Measurements from ENCODE around the gene FILIP1L. TPM values are rescaled to one million over a fixed set of nuclear protein-coding genes. Genes with fewer than 3 reads are reported as not detected.

Gene FILIP1L
- total RNA-seq, 1 donor from 2014 or later, result 19.1 TPM

DNA sequence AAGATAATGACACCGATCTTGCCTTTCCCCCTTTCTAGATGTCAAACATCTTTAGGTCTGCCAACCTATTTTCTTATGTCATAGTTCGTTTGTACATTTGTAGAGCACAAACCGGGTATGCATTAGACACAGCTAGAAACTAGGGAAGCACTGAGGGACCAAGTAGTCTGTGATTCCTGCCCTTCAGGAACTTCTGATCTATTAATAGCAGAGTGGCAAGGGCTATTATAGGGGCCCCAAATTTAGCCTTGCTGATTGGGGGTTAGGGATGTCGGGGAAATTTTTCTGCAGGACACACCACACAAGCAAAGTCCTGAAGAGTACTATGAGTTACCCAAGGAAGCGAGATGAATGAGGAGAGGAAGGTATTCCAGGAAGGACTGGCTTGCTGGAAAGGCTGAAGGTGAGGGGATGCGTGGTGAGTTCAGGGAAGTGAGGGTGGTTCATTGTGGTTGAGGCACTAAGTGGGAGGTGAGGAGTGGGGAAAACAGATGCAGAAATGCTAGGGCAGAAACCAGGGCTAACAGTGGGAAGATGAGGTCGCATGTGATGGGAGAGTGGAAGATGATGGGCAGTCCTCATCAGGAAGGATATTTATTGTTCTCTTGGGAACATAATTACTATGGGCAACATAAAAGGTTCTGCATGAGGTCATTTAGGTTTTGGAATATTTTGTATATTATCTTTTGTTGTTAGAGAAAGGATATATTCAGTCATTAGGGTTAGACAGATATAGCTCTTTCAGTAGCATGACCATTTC, 152.4 kb downstream of the FILIP1L start:
- Mint-ChIP-seq H3K36me3 (ENCODE audit: low read depth, unreplicated experiment) (no peaks in the 10 kb centered on the region), H3K4me1 (ENCODE audit: unreplicated experiment) (peaks cover 9% of the 10 kb centered on the region), H3K27ac (ENCODE audit: unreplicated experiment) (no peak overlapping the region), H3K9me3 (ENCODE audit: unreplicated experiment) (no peaks in the 10 kb centered on the region), H3K27me3 (ENCODE audit: unreplicated experiment) (peaks cover 3% of the 10 kb centered on the region), H3K4me3 (ENCODE audit: unreplicated experiment) (no peak overlapping the region)
- no peak for DNase-seq (ENCODE audit: low spot score)
- TF ChIP-seq, protein P1, sequence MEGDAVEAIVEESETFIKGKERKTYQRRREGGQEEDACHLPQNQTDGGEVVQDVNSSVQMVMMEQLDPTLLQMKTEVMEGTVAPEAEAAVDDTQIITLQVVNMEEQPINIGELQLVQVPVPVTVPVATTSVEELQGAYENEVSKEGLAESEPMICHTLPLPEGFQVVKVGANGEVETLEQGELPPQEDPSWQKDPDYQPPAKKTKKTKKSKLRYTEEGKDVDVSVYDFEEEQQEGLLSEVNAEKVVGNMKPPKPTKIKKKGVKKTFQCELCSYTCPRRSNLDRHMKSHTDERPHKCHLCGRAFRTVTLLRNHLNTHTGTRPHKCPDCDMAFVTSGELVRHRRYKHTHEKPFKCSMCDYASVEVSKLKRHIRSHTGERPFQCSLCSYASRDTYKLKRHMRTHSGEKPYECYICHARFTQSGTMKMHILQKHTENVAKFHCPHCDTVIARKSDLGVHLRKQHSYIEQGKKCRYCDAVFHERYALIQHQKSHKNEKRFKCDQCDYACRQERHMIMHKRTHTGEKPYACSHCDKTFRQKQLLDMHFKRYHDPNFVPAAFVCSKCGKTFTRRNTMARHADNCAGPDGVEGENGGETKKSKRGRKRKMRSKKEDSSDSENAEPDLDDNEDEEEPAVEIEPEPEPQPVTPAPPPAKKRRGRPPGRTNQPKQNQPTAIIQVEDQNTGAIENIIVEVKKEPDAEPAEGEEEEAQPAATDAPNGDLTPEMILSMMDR (IDR thresholded peaks at IDR 0.05; ENCODE audit: unreplicated experiment), result no peak

DNA sequence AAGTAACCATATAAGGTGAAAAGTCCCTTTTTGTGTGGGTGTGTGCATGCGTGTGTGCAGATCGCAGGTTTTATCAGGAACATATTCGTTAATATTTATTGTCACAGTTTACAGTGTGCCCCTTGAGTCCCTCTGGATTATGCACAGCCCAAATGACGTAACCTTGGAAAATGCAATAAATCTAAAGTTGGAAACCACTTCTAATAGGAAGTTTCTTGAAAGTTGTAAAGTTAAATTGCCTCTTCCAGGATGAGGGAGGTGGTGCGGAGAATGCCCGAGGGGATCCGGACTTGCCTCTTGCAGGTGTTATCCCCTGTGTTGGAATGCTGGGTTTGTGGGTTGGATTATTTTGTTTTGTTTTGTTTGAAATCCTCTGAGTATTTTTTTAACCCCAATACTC, 153.4 kb downstream of the FILIP1L start:
- no peak overlapping the region for H3K4me3 Mint-ChIP-seq (ENCODE audit: unreplicated experiment)
- no peak overlapping the region for H3K27ac Mint-ChIP-seq (ENCODE audit: unreplicated experiment)
- no peak for DNase-seq (ENCODE audit: low spot score)
- TF ChIP-seq, protein P1 (IDR thresholded peaks at IDR 0.05; ENCODE audit: unreplicated experiment), result no peak
- H3K27me3 Mint-ChIP-seq (ENCODE audit: unreplicated experiment), result peaks cover 3% of the 10 kb centered on the region
- no peaks in the 10 kb centered on the region for H3K9me3 Mint-ChIP-seq (ENCODE audit: unreplicated experiment)
- no peaks in the 10 kb centered on the region for H3K36me3 Mint-ChIP-seq (ENCODE audit: low read depth, unreplicated experiment)
- peaks cover 13% of the 10 kb centered on the region for H3K4me1 Mint-ChIP-seq (ENCODE audit: unreplicated experiment)

DNA sequence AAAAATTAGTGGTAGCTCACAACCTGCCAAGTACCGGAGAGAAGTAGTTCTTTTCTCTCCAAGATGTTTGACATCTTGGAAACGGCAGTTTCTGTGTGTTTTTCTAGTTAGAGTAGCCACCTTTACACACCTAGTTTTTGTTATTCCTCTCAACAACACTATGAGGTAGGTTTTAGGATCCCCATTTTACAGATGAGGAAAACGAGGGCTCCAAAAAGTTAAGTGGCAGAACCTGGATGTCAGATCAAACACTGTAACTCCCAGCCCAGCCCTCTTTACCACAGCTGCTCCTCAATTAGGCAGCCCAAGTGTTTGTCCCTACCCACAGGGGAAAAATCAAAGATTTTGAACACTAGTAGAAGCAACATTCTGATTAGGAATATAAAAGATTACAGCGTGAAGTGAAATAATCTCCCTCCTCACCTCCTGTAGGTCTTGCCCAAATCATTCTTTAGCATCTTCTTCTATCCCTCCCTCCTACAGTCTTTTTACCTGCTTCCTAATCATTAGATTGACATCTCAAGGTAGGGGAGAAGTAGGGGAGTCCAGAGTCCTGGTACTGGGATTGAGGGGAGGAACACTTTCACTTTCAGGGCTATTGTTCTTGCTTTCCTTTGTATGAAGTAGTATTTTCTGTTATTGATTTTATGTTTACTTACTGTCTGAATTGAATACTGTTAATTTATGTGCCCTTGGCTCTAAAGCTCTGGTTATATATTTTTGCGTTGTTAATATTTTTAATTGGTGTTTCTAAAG, 154.0 kb downstream of the FILIP1L start:
- peaks cover 13% of the 10 kb centered on the region for H3K4me1 Mint-ChIP-seq (ENCODE audit: unreplicated experiment)
- H3K4me3 Mint-ChIP-seq (ENCODE audit: unreplicated experiment), result no peak overlapping the region
- H3K27me3 Mint-ChIP-seq (ENCODE audit: unreplicated experiment), result peaks cover 3% of the 10 kb centered on the region
- TF ChIP-seq, protein P1 (IDR thresholded peaks at IDR 0.05; ENCODE audit: unreplicated experiment), result no peak
- no peak for DNase-seq (ENCODE audit: low spot score)
- H3K27ac Mint-ChIP-seq (ENCODE audit: unreplicated experiment), result no peak overlapping the region
- no peaks in the 10 kb centered on the region for H3K36me3 Mint-ChIP-seq (ENCODE audit: low read depth, unreplicated experiment)
- H3K9me3 Mint-ChIP-seq (ENCODE audit: unreplicated experiment), result no peaks in the 10 kb centered on the region

DNA sequence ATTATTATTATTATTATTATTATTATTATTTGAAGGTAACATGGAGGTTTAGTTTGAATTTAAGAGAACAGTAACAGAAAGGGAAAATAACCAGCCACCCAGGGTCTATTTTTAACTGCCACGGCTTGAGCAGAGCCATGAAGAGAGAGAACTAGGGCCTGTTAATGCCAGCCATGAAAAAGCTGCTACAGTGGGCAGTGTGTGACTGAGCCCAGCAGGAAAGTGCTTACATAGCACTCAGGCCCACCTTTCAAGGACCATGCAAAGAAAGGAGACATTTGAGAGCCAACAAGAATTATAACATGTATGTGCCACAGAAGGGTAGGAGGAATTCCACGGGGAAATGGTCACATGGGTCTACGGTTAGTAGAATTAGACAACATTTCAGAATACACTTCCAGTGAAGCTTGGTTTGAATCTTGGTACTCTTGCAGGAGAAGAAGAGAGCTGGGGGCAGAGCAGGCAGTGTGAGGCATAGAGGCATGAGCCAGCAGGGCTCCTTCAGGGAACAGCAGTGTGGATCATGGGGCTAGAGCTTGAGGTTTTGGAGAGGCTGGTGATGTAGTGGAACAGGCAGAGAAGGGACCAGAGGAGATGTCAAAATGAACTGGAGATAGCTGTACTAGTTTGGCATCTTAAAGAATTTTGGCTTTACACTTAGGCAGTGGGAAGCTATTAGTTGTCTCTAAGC, 155.9 kb downstream of the FILIP1L start:
- Mint-ChIP-seq H3K27ac (ENCODE audit: unreplicated experiment) (no peak overlapping the region), H3K27me3 (ENCODE audit: unreplicated experiment) (peaks cover 3% of the 10 kb centered on the region), H3K9me3 (ENCODE audit: unreplicated experiment) (no peaks in the 10 kb centered on the region), H3K4me1 (ENCODE audit: unreplicated experiment) (peaks cover 13% of the 10 kb centered on the region), H3K36me3 (ENCODE audit: low read depth, unreplicated experiment) (no peaks in the 10 kb centered on the region), H3K4me3 (ENCODE audit: unreplicated experiment) (no peak overlapping the region)
- TF ChIP-seq, protein P1 (IDR thresholded peaks at IDR 0.05; ENCODE audit: unreplicated experiment), result no peak
- no peak for DNase-seq (ENCODE audit: low spot score)

All from endothelial cell (in vitro differentiated cells).